H1 (cell line): ENCODE measurements around the gene RIGI.

ENCODE experiments used
- EP300 ChIP-seq, 2 experiments: IDR thresholded peaks; 1 replicate in 1 of 2; 2 replicates in 1 of 2; pipeline ENCODE4 v1.6.1; 2011 to 2012; ENCODE audit warnings: low read depth in 2 of 2, low read length in 2 of 2, mild to moderate bottlenecking in 2 of 2, borderline replicate concordance in 1 of 2, inconsistent platforms in 1 of 2, moderate library complexity in 1 of 2
- EZH2 ChIP-seq: fragments of 200-600 bp; sonication (generic); IDR thresholded peaks from 2 replicates; pipeline ENCODE4 v1.7.1; 2012; ENCODE audit warnings: low read depth, mild to moderate bottlenecking, moderate library complexity, low read length, inconsistent platforms; ENCODE audit not compliant: severe bottlenecking
- GABPA ChIP-seq: IDR thresholded peaks from 2 replicates; pipeline ENCODE4 v1.6.1; 2011; ENCODE audit warnings: mild to moderate bottlenecking, low read length, moderate library complexity, borderline replicate concordance; ENCODE audit not compliant: insufficient read depth
- JUN ChIP-seq: IDR thresholded peaks from 2 replicates; pipeline ENCODE4 v1.6.1; 2011; ENCODE audit warnings: low read depth, mild to moderate bottlenecking, improper control_type of control experiment, low read length
- POLR2A ChIP-seq, 2 experiments: IDR thresholded peaks; 1 replicate in 1 of 2; 2 replicates in 1 of 2; pipeline ENCODE4 v1.6.1; 2011; ENCODE audit warnings: low read depth in 2 of 2, low read length in 2 of 2, mild to moderate bottlenecking in 2 of 2; ENCODE audit errors: control extremely low read depth in 1 of 2
- ZNF274 ChIP-seq: IDR thresholded peaks from 2 replicates; pipeline ENCODE4 v1.7.0; 2012; ENCODE audit warnings: low read length, borderline replicate concordance; ENCODE audit errors: extremely low read depth
- TF ChIP-seq, protein P1 (sequence below), 3 experiments: IDR thresholded peaks; 1 replicate in 2 of 3; 2 replicates in 1 of 3; pipeline versions ENCODE4 v1.5.1 to v1.6.1; 2011; ENCODE audit warnings: low read length in 3 of 3, mild to moderate bottlenecking in 3 of 3, inconsistent platforms in 2 of 3, low read depth in 1 of 3, moderate library complexity in 1 of 3; ENCODE audit not compliant: insufficient read depth in 1 of 3; ENCODE audit errors: control extremely low read depth in 1 of 3
- TF ChIP-seq, protein P2 (sequence below): IDR thresholded peaks from 2 replicates; pipeline ENCODE4 v1.6.1; 2011; ENCODE audit warnings: low read depth, mild to moderate bottlenecking, low read length; ENCODE audit not compliant: insufficient read depth
- TF ChIP-seq, protein P3 (sequence below): IDR thresholded peaks from 2 replicates; pipeline ENCODE4 v1.6.1; 2012; ENCODE audit warnings: low read length, inconsistent platforms

DNA sequence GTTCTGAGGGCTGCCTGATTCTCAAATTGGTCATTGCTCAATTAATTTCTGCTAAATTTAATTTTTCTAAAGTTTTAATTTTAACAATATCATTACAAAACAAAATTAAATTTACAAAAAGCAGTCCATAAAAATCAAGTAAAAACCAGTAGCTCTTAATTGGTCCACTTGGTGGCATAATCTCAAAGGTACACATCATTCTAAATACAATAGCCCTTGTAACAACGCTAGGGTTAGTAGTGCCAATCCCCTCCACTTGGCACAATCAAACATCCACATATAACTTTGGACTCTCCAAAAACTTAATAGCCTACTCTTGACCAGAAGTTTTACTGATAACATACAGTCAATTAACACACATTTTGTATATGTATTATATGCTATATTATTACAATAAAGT, 48.9 kb upstream of the RIGI start:
- TF ChIP-seq EZH2, result no peak
- no peak for TF ChIP-seq ZNF274
- TF ChIP-seq, protein P1, sequence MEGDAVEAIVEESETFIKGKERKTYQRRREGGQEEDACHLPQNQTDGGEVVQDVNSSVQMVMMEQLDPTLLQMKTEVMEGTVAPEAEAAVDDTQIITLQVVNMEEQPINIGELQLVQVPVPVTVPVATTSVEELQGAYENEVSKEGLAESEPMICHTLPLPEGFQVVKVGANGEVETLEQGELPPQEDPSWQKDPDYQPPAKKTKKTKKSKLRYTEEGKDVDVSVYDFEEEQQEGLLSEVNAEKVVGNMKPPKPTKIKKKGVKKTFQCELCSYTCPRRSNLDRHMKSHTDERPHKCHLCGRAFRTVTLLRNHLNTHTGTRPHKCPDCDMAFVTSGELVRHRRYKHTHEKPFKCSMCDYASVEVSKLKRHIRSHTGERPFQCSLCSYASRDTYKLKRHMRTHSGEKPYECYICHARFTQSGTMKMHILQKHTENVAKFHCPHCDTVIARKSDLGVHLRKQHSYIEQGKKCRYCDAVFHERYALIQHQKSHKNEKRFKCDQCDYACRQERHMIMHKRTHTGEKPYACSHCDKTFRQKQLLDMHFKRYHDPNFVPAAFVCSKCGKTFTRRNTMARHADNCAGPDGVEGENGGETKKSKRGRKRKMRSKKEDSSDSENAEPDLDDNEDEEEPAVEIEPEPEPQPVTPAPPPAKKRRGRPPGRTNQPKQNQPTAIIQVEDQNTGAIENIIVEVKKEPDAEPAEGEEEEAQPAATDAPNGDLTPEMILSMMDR (IDR thresholded peaks at IDR 0.05; ENCODE audit: control extremely low read depth in 1 of 3, insufficient read depth in 1 of 3, low read depth in 1 of 3, low read length in 3 of 3), result no peak
- TF ChIP-seq POLR2A (IDR thresholded peaks at IDR 0.05; ENCODE audit: control extremely low read depth in 1 of 2, low read depth in 2 of 2, low read length in 2 of 2), result no peak
- TF ChIP-seq, protein P2, sequence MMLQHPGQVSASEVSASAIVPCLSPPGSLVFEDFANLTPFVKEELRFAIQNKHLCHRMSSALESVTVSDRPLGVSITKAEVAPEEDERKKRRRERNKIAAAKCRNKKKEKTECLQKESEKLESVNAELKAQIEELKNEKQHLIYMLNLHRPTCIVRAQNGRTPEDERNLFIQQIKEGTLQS, result no peak
- no peak for TF ChIP-seq EP300 (IDR thresholded peaks at IDR 0.05; ENCODE audit: borderline replicate concordance in 1 of 2, low read depth in 2 of 2, low read length in 2 of 2)
- no peak for TF ChIP-seq GABPA
- TF ChIP-seq, protein P3, sequence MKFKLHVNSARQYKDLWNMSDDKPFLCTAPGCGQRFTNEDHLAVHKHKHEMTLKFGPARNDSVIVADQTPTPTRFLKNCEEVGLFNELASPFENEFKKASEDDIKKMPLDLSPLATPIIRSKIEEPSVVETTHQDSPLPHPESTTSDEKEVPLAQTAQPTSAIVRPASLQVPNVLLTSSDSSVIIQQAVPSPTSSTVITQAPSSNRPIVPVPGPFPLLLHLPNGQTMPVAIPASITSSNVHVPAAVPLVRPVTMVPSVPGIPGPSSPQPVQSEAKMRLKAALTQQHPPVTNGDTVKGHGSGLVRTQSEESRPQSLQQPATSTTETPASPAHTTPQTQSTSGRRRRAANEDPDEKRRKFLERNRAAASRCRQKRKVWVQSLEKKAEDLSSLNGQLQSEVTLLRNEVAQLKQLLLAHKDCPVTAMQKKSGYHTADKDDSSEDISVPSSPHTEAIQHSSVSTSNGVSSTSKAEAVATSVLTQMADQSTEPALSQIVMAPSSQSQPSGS, result no peak
- no peak for TF ChIP-seq JUN
